Neuronal stem cell (in vitro differentiated cells): Measurements from ENCODE around the gene ZSWIM9.

Source experiments
- DNase-seq: peaks from one replicate; pipeline ENCODE4 v3.0.0-alpha.2; 2013; ENCODE audit warnings: low spot score
- H2AFZ ChIP-seq: one replicate; pipeline ENCODE4 v1.6.1; 2013; ENCODE audit warnings: mild to moderate bottlenecking, low read length, inconsistent platforms
- H2AK5ac ChIP-seq: 2 replicates; pipeline ENCODE4 v1.6.1; 2013; ENCODE audit warnings: low read depth, mild to moderate bottlenecking, inconsistent platforms, low read length, moderate library complexity, mixed read lengths
- H2BK120ac ChIP-seq: 2 replicates; pipeline ENCODE4 v1.6.1; 2013; ENCODE audit warnings: low read depth, mild to moderate bottlenecking, inconsistent platforms, low read length, moderate library complexity, mixed read lengths
- H2BK12ac ChIP-seq: one replicate; pipeline ENCODE4 v1.6.1; 2013; ENCODE audit warnings: low read length, inconsistent platforms
- H2BK15ac ChIP-seq: 2 replicates; pipeline ENCODE4 v1.6.1; 2013; ENCODE audit warnings: mild to moderate bottlenecking, low read length, inconsistent platforms, mixed read lengths
- H2BK5ac ChIP-seq: one replicate; pipeline ENCODE4 v1.6.1; 2013; ENCODE audit warnings: inconsistent platforms, mild to moderate bottlenecking, low read length, moderate library complexity
- H3K14ac ChIP-seq: one replicate; pipeline ENCODE4 v1.6.1; 2013; ENCODE audit warnings: low read length, inconsistent platforms
- H3K18ac ChIP-seq: 2 replicates; pipeline ENCODE4 v1.6.1; 2013; ENCODE audit warnings: low read length, inconsistent platforms
- H3K23ac ChIP-seq: 2 replicates; pipeline ENCODE4 v1.6.1; 2013; ENCODE audit warnings: low read depth, mild to moderate bottlenecking, mixed read lengths, low read length, inconsistent platforms; ENCODE audit not compliant: poor library complexity
- H3K27ac ChIP-seq: replicated peaks from 3 replicates; pipeline ENCODE4 v1.5.1; 2013; ENCODE audit warnings: low read length, inconsistent platforms
- H3K27me3 ChIP-seq, 3 experiments: 2 replicates each; pipeline ENCODE4 v1.6.1; 2013; ENCODE audit warnings: low read length in 3 of 3, mild to moderate bottlenecking in 2 of 3, inconsistent platforms in 1 of 3, low read depth in 1 of 3, mixed read lengths in 1 of 3, moderate library complexity in 1 of 3; ENCODE audit not compliant: control insufficient read depth in 3 of 3, insufficient read depth in 3 of 3
- H3K36me3 ChIP-seq, 2 donors: replicated peaks in 1 of 2; 2 replicates each; pipeline ENCODE4 v1.6.1; 2013; ENCODE audit warnings: low read length in 2 of 2; ENCODE audit not compliant: control insufficient read depth in 2 of 2, insufficient read depth in 2 of 2
- H3K4ac ChIP-seq: 2 replicates; pipeline ENCODE4 v1.6.1; 2013; ENCODE audit warnings: inconsistent platforms, mild to moderate bottlenecking, low read length, moderate library complexity
- H3K4me1 ChIP-seq, 2 donors: 1 replicate in 1 of 2; 2 replicates in 1 of 2; pipeline ENCODE4 v1.6.1; 2013; ENCODE audit warnings: low read length in 2 of 2, low read depth in 1 of 2; ENCODE audit not compliant: control insufficient read depth in 2 of 2, insufficient read depth in 1 of 2
- H3K4me2 ChIP-seq: one replicate; pipeline ENCODE4 v1.6.1; 2013; ENCODE audit warnings: mild to moderate bottlenecking, low read length, inconsistent platforms; ENCODE audit not compliant: insufficient read depth, poor library complexity, severe bottlenecking
- H3K4me3 ChIP-seq, 2 donors: 2 replicates each; pipeline ENCODE4 v1.5.1; 2013; ENCODE audit warnings: low read length in 2 of 2, mild to moderate bottlenecking in 2 of 2, inconsistent platforms in 1 of 2, moderate library complexity in 1 of 2
- H3K79me1 ChIP-seq: one replicate; pipeline ENCODE4 v1.6.1; 2013; ENCODE audit warnings: low read depth, mild to moderate bottlenecking, inconsistent platforms, low read length, moderate library complexity
- H3K9ac ChIP-seq: one replicate; pipeline ENCODE4 v1.6.1; 2013; ENCODE audit warnings: mild to moderate bottlenecking, low read depth, low read length, inconsistent platforms; ENCODE audit not compliant: poor library complexity
- H3K9me3 ChIP-seq, 2 donors: replicated peaks in 1 of 2; 2 replicates each; pipeline versions ENCODE3 to v1.6.1; 2013; ENCODE audit warnings: low read length in 2 of 2, mild to moderate bottlenecking in 2 of 2, inconsistent platforms in 1 of 2, low read depth in 1 of 2, mixed read lengths in 1 of 2, moderate library complexity in 1 of 2; ENCODE audit not compliant: control insufficient read depth in 2 of 2, insufficient read depth in 1 of 2
- H4K8ac ChIP-seq: one replicate; pipeline ENCODE4 v1.6.1; 2013; ENCODE audit warnings: low read depth, mild to moderate bottlenecking, inconsistent platforms, low read length, moderate library complexity
- H4K91ac ChIP-seq: one replicate; pipeline ENCODE4 v1.6.1; 2013; ENCODE audit warnings: low read length, low read depth, mild to moderate bottlenecking, inconsistent platforms; ENCODE audit not compliant: poor library complexity
- WGBS, 2 donors: extraction: QIAGEN DNeasy Blood & Tissue Kit; methylation state at CpG; one replicate each; pipeline ENCODE4 v1.1.7; 2013; ENCODE audit warnings: missing lambda C conversion rate in 2 of 2, mixed read lengths in 1 of 2; ENCODE audit not compliant: insufficient read length in 2 of 2, insufficient replicate concordance in 1 of 2; ENCODE audit errors: extremely low coverage in 2 of 2; 5-methylcytosine and 5-hydroxymethylcytosine counted together

The ZSWIM9 gene

GRCh38 chr19:48194041-48194843, 23.8 kb downstream of the ZSWIM9 start:
- no peak overlapping the region for H2BK15ac ChIP-seq
- no peak overlapping the region for H3K4ac ChIP-seq
- H3K23ac ChIP-seq, result no peak overlapping the region
- H2AK5ac ChIP-seq, result no peak overlapping the region
- no peak overlapping the region for H3K4me3 ChIP-seq
- no peak overlapping the region for H3K14ac ChIP-seq
- no peak overlapping the region for H4K8ac ChIP-seq
- peaks cover 0 to 7% of the 10 kb centered on the region in 2 donors for H3K4me1 ChIP-seq
- H3K27ac ChIP-seq, result no peak overlapping the region
- no peak overlapping the region for H2BK120ac ChIP-seq
- no peak overlapping the region for H2BK5ac ChIP-seq
- H2AFZ ChIP-seq, result no peak overlapping the region
- H3K4me2 ChIP-seq, result no peak overlapping the region
- H3K27me3 ChIP-seq, result no peaks in the 10 kb centered on the region
- H3K9ac ChIP-seq, result no peak overlapping the region
- no peak overlapping the region for H4K91ac ChIP-seq
- H3K18ac ChIP-seq, result no peak overlapping the region
- H3K36me3 ChIP-seq, result peaks cover 8 to 48% of the 10 kb centered on the region in 2 donors
- H3K79me1 ChIP-seq, result peaks cover 4% of the 10 kb centered on the region
- peaks cover 2% of the 10 kb centered on the region in 2 donors for H3K9me3 ChIP-seq
- no peak for DNase-seq
- no peak overlapping the region for H2BK12ac ChIP-seq
- no CpG with 5 or more reads among the region's 36 CpGs for whole genome bisulfite sequencing, 2 donors

DNA sequence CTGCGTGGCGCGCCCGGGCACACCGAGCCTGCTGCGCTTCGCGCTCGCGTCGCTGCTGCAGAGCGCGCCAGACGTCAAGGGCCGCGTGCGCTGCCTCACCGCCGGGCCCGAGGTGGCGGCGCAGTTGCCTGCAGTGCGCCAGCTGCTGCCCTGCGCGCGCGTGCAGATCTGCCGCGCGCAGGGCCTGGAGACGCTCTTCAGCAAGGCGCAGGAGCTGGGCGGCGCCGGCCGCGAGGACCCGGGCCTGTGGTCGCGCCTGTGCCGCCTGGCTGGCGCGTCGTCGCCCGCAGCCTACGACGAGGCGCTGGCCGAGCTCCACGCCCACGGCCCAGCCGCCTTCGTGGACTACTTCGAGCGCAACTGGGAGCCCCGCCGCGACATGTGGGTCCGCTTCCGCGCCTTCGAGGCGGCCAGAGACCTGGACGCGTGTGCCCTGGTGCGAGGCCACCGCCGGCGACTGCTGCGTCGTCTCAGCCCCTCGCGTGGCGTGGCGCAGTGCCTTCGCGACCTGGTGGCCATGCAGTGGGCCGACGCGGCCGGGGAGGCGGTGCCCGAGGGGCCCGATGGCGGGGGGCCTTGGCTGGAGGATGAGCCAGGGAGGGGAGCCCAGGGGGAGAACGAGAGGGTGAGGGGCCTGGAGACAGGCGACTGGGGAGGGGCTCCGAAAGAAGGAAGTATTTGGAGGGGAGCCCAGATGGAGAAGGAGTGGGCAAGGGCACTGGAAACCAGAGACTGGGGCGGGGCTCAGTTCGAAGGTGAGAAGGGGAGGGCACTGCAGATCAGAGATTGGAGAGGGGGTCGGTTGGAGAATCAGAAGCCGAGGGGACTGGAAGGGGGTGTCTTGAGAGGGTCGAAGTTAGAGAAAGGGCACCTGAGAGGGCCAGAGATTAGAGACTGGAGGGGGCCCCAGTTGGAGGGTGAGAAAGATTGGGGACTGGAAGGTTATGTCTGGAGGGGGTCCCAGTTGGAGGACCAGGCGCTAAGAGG, 24.7 kb downstream of the ZSWIM9 start:
- Histone ChIP-seq H3K79me1 (peaks cover 4% of the 10 kb centered on the region), H3K27me3 (no peaks in the 10 kb centered on the region), H2BK12ac (no peak overlapping the region), H2AFZ (no peak overlapping the region), H2AK5ac (no peak overlapping the region), H3K9me3 (peaks cover 0 to 2% of the 10 kb centered on the region in 2 donors), H3K4me3 (no peak overlapping the region), H3K9ac (no peak overlapping the region), H3K36me3 (peaks cover 8 to 39% of the 10 kb centered on the region in 2 donors), H3K27ac (no peak overlapping the region), H3K4ac (no peak overlapping the region), H3K4me1 (peaks cover 0 to 7% of the 10 kb centered on the region in 2 donors), H2BK5ac (no peak overlapping the region), H3K14ac (no peak overlapping the region), H3K23ac (no peak overlapping the region), H3K18ac (no peak overlapping the region), H2BK120ac (no peak overlapping the region), H4K91ac (no peak overlapping the region), H2BK15ac (no peak overlapping the region), H3K4me2 (no peak overlapping the region), H4K8ac (no peak overlapping the region)
- WGBS, 2 donors, result no CpG with 5 or more reads among the region's 95 CpGs
- no peak for DNase-seq

DNA sequence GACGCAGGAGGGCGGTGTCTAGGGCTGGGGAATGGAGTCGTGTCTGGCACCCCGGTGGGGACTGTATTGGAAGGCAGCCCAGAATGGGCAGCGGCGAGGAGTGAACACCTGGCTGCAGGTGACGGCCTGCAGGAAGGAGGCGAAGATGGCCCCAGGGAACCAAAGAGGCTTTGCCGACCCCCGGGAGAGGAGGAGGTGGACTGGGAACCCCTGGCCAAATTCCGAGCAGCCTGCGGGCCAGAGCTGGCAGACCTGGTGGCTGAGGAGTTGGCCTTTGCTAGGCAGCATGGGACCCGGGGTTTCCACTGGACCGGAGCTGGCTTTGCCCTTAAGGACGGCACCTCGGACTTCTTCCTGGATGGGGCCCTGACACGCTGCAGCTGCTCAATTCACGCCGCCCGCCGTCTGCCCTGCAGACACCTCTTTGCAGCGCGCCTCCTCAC, 25.9 kb downstream of the ZSWIM9 start:
- peaks cover 0 to 2% of the 10 kb centered on the region in 2 donors for H3K9me3 ChIP-seq
- H4K8ac ChIP-seq, result no peak overlapping the region
- H2BK15ac ChIP-seq, result no peak overlapping the region
- peaks cover 0 to 7% of the 10 kb centered on the region in 2 donors for H3K4me1 ChIP-seq
- no peak overlapping the region for H2BK5ac ChIP-seq
- H3K9ac ChIP-seq, result peak overlapping the region; percentile 63
- no peak overlapping the region for H2BK12ac ChIP-seq
- no peak for DNase-seq
- no peak overlapping the region for H2BK120ac ChIP-seq
- no peak overlapping the region for H3K4me2 ChIP-seq
- H3K79me1 ChIP-seq, result peaks cover 4% of the 10 kb centered on the region
- no peak overlapping the region for H3K4me3 ChIP-seq
- H3K23ac ChIP-seq, result no peak overlapping the region
- H3K36me3 ChIP-seq, result peaks cover 8 to 29% of the 10 kb centered on the region in 2 donors
- no peak overlapping the region for H3K14ac ChIP-seq
- H2AK5ac ChIP-seq, result no peak overlapping the region
- no peak overlapping the region for H2AFZ ChIP-seq
- WGBS, 2 donors, result no CpG with 5 or more reads among the region's 23 CpGs
- H3K27ac ChIP-seq, result no peak overlapping the region
- H3K18ac ChIP-seq, result no peak overlapping the region
- H3K27me3 ChIP-seq, result no peaks in the 10 kb centered on the region
- no peak overlapping the region for H4K91ac ChIP-seq
- no peak overlapping the region for H3K4ac ChIP-seq
